Stimulated activated CD4-positive, alpha-beta T cell treated with anti-CD3 and anti-CD28 coated beads, Interleukin-1b, Interleukin-23, amount 100 ng/mL, for 4 hours (primary cell): ENCODE measurements around the gene LIPC.

ENCODE experiments used
- DNase-seq, 2 donors: peaks; one replicate each; pipeline ENCODE4 v3.0.0-alpha.2; 2020; ENCODE audit warnings: low read depth in 2 of 2

LIPC gene

DNA sequence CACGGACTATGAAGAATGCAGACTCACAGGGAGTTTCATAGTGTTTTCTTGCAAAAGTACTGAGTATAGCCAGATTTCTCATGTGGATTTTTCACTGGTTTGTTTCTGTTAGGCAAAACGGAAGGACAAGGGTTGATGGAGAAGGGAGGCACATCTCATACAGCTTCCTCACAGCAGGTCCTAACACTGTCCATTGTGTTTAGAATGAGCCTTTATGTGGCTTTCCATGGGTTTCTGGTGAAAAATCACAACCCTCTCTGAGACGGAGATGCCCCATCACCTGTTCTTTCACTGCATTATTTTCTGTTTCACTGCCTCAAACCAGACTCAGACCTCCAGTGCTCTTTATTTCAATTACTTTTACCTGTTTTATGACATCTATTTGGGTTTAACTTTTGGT is 25.0 kb upstream of the LIPC start:
- no peak for DNase-seq

DNA sequence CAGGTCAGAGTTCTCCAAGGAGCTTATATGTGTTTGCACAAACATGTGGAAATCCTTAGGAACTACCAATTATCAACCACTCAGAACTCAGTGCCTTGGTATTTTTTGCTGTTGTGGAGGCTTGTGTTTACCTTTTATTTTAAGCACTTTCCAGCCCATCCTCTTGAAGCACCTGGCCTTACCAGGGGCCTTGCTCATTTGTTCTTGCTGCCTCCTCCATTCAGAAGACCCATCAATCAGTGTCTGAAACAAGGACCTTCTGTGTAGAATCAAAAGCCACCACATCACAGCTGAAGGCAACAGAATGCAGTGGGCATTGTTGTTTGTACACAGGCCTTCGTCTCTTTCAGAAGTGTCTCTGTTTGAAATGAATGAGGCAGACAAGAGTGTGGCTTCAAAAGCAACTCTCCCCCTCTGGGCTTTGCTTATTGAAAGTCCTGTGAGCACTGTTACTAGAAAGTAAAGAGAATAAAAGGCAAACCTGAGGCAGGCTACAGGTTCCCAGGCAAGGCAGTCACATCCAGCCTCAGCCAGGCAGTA is 24.5 kb upstream of the LIPC start:
- no peak for DNase-seq

DNA sequence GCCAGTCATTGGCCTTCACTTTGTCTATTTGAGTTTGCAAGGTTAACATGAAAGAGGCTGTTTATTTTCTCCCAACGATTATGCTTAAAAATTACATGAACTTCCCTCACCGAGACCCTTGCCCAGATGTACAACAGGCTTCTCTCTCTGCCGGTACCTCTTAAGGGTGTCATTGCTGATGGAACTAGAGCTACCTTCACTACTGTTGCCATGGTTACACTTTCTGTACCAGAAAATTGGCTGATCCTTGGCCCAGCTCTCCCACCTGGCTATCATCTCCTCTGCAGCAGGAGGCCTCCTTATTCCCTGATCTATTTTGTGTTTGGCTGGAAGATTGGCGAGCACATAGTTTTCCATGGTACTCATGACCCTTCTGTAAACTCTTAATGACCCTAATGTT is 24.0 kb upstream of the LIPC start:
- no peak for DNase-seq

DNA sequence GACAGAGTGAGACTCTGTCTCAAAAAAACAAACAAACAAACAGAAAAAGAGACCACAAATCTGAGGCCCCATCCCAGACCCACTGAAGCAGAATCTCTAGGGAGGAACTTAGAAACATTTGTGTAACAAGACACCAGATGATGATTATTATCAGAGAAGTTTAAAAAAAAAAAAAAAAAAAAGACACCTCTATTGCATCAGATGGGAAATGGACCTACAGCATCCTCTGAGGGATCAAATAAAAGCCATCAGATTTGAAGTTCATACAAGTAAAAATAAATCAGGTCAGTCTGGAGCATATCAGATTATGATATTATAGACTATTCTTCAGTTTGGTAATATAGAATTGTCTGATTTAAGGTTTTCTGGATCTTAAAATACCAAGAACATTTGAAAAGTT is 21.9 kb upstream of the LIPC start:
- no peak for DNase-seq

DNA sequence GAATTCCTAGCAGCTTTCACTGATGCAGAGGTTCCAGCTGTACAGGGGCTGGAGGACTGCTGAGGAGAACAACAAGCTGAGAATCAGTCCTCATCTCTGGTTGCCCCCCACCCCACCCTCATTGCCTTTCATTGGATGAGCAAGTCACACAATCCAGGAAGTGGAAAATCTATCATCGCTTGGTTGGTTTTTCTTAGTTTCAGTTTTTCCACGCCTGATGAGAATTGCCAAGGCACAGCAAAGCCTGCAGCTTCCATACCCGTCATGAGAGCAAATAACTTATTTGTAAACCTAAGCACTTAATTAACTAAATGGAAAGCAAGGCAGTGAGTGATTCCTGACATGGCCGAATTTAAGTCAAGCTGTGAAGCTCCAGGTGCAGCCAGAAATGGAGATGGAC is 21.4 kb upstream of the LIPC start:
- peak in 1 of 2 donors; percentile 15 for DNase-seq

DNA sequence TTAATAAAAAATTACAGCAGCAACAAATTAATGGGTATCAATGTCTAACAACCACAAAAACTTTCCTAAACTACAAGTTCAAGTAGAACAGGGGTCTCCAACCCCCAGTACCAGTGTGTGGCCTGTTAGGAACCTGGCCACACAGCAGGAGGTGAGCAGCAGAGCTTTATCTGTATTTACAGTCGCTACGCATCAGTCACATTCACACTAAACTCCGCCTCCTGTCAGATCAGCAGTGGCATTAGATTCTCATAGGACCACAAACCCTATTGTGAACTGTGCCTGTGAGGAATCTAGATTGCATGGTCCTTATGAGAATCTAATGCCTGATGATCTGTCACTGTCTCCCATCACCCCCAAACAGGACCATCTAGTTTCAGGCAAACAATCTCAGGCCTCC is 18.5 kb upstream of the LIPC start:
- no peak for DNase-seq

DNA sequence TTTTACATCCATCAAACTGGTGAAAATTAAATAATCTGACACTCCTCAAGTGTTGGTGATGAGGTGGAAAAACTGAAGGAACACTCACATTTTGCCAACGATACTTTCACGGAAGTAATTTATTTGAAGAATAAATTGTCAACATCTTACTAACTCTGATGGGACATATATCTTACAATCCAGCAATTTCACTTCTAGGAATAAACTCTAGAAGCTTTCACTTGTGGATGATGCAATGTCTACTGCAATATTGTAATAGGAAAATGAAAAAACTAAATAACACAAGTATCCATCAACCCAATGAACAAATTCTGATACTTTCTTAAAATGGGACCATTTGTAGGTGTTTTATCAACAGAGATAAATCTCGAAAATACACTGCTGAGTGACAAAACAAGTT is 16.2 kb upstream of the LIPC start:
- no peak for DNase-seq

DNA sequence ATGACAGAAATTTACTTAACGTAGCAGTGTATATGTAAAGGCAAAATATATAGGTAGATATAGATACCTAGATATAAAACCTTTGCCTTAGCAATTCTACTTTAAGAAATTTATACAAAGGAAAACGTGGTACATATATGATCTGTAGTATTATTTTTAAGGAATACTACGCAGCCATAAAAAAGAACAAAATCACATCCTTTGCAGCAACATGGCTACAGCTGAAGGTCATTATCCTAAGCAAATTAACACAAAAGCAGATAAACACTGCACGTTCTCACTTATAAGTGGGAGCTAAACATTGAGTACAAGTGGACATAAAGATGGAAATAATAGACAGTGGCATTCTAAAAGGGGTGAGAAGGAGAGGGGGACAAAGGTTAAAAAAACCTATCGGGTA is 14.8 kb upstream of the LIPC start:
- DNase-seq: no peak

DNA sequence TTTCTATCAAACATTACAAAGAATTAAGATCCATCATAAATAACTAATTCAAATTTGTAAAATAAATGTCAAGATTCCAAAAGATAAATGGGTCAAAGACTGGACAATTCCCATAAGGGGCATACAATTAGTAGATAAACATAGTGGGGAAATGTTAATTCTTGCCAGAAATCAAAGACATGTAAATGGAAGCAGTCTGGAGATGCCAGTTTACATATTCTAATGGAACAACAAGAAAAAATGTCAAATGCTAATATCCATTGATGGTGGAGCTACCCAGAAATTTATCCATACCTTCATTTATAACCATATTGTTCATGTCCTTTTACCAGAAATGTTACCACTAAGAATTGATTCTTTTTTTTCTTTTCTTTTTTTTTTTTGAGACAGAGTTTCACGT is 13.7 kb upstream of the LIPC start:
- DNase-seq: no peak

DNA sequence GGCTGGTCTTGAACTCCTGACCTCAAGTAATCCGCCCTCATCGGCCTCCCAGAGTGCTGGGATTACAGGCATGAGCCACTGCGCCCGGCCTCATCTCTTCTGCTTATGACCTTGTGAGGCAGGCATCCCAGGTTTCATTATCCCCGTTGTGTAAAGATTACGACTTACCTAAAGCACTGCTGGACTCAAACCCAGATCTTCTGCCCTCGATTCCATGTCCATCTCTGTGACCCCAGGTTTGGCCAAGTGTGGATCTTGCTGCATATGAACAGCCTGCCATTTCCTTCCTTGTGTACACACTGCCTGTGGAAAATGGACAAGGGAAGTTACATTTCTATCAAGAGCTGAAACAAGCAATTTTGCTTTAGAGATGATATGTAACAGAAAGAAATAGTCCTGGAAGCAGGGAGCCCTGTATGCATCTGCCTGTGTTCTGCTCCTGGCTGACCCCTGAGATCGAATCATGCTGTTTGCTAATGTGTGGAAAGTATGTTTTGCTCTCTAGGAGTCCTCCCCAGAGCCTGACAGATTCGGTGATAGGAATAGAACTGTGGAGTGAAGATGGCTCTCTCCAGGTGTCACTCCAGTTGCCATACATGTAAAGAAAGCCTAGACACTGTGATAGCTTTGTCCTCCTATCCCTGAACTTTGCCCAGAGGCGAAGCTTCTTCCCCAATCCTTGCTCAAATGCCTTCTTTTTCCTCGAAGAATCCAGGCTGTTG is 11.8 kb upstream of the LIPC start:
- DNase-seq: no peak

DNA sequence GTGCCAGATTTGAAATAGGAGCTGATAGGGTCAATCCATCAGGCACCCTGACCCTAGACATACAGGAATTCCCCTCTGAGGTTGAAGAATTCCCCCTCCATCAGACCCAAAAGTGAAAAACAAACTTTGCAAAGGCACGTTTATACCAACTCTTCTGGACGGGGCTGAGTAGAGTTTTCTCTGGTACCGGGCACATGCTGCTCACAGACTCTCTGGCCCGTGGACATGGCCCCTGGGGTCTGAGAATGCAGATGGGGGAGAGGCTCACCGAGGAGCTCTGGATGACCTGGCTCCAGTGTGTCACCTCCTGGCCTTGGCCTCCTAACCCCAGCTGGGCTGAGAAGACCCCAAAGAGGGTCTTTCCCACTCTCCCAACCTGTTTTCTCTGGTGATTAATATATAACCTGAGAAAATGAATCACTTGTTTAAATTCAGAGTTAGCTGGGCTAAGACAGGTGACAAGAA is 11.2 kb upstream of the LIPC start:
- DNase-seq: no peak

DNA sequence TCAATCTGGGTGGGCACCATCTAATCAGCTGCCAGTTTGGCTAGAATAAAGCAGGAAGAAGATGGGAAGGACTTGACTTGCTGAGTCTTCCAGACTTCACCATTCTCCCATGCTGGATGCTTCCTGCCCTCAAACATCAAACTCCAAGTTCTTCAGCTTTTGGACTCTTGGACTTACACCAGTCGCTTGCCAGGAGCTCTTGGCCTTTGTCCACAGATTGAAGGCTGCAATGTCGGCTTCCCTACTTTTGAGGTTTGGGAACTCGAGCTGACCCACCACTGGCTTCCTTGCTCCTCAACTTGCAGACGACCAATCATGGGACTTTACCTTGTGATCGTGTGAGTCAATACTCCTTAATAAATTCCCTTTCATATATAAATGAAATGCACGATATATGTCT is 8.6 kb upstream of the LIPC start:
- no peak for DNase-seq

DNA sequence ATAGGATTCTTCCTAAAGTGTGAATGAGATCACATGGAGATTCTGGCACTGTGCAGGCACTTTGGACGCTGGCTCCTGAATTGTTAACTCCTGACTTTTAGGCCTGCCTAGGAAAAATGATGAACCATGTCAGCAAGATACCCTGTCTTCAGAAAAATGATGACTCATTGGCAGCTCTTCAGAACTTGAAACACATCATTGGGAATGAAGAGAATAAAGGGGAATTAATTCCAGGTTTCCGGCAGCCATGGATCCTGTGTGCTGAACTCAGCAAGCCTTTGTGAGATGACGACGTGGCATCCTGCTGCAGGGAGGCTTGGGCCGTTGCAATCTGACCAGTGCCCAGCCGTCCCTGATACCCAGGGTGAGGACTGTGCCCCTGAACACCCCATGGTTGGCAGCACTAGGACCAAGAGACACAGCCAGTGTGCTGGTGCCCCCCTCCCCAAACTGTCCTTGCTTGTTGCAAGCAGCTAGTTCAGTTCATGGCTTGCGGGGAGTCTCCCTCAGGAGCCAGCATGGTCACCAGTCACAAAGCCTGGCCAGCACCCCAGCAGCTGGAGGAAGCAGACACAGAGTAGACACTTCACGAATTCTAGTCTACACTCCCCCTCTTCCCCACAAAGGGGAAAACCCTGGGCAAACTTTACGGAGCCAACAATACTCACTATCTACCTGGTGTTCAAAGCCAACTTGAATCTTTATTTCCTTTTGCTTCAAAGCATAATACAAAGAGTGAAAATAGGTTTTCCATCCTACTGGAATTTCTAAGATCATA is 7.8 kb upstream of the LIPC start:
- no peak for DNase-seq

DNA sequence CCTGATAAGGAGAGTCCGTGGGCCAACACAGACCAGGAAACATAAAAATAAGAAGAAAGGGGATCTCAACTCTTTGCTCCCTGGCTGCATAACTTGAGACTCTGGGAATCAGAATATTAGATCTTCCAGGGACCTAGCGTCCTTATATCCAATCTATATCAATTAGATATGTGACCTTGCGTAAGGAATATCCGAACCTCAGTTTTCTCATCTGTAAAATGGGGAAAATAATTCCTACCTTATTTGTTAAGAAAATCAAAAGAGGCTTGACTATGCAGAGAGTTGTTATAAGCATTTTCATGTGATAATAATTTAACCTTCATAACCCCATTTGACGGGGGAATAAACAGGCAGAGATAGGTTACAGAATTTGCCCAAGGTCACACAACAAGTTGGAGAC is 7.1 kb upstream of the LIPC start:
- no peak for DNase-seq

DNA sequence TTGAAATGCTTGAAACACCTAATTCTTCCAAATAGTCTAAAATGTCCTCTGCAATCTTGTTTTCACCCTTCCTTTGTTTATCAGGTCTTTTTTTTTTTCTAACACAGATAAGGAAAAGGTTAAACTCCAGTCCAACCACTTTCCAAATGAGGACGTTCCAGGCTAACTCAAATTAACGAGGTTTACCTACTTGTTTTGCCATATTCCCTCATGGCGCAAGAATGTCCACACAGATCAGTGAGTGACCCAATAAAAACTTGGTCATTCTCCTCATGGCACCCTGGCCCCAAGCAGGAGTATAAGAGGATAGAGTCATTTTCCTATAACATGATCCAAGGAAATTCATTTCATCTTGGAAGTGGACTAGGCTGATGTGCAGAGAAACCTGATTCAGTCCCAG is 6.6 kb upstream of the LIPC start:
- DNase-seq: no peak

DNA sequence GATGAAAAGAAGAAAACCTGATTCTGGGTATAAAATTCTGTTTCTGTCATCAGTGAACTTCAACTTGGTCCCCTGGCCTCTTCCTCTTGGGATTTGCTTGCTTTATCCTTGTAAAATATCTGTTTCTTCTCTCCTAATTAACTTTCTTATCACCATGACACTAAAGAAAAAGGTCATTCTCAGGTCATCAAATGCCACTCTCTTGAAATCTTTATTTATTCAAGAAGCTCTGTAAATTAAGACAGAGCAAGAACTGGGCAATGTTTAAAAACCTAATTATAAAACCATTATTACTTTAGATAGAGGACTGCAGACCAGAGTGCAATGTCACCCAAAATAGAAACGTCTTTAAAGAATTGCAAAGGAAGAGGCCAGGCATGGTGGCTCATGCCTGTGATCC is 6.0 kb upstream of the LIPC start:
- DNase-seq: no peak

DNA sequence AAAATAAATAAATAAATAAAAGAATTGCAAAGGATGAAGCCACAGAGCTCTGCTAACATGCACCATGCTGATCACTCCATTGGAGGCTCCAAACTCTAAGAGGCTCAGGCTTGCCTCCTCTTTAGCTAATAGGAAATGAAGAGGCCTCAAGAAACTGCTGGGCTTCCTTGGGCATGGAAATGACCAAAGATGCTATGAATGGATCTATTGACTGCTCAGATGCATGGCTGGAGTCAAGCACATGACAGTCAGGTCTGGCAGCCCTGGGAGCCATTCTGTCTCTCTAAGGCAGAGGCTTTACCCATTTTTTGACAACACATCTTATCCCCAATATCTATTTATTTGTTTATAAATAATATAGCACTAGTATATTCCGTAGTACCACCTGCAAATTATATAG is 5.3 kb upstream of the LIPC start:
- no peak for DNase-seq

DNA sequence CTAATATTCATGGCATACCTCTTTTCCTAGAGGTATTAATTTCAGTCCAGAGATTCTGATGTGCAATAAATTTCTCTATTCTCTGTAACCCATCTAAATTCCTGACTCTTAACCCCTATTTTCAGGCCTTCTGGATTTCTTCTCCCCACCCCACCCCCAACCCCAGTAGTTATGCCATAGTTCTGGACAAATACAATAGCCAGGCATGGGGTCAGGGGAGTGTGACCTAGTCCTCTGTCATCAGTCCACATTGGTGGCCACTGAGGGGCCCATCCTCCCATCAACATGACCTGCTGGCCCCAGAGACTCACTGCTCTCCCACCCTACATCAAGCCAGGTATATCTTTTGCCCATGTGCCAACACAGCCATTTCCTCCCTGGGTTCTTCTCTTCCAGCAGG is 3.8 kb upstream of the LIPC start:
- DNase-seq: no peak

DNA sequence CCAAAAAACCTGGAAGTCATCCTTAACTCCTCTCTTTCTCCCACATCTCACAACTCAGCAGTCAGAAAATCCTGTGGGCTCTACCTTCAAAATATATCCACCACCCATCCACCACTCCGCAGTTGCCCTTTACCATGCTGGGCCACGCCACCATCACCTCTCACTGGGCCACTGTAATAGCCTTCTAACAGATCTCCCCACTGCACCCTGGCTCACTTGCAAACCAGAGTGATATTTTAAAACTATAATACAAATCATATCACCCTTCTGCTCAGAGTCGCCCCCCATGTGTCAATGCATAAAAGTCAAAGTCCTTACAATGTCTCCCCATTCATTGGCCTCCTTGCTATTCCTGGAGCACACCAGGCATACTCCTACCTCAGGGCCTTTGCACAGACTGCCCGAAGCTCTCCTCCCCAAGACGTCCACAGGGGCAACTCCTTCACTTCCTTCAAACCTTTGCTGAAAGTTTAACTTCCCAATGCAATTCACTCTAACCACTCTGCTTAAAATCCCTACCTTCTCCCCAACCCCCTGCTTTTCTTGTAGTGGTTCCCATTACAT is 1.5 kb upstream of the LIPC start:
- DNase-seq: no peak

DNA sequence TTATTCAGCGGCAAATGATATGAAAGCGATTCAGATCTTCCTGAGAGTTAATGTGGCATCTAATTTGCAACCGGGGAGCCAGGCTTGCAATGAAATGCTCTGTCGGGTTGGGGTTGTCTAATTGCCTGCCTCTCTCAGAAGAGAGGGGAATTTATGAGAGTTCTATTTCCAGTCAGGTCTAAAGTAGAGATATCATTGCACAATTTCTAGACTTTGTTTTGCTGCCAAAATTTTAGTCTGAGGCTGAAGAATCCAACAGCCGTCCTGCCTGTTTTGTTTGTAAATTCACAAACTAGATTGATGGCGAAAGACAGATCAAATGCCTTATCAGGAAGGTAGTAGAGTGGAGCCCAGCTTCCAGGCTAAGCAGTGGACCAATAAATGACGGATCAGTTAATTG is 610 bp downstream of the LIPC start:
- no peak for DNase-seq

DNA sequence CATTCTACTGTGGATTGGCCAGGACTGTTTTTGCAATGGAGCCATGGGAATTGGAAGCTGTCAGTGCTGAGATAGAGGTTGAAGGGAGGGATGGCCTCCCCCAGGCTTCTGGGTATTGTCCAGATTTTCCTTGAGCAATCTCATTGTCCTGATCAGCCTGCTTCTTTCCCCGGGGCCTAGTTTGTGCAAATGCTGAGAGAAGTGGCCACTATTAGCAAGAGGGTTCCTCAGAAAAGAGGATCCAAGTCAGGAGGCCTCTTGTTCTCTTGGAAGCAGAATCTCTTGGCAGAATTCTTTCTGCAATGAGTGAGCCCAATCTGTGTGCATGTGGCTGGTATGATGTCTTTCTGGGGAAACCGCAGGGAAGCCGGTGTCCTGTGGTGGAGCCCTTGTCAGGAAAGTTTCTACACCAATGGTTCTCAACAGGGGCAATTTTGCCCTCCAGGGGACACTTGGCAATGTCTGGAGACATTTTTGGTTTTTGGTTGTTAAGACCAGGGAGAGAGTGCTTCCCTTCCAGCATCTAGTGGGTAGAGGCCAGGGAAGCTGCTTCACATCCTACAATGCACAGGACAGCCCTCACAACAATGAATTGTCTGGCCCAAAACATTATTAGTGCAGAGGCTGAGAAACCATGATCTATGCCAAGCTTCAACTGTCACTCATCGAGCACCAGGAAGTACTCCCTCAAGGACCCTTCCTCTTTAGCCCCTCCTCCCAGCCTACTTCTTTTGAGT is 2.0 kb downstream of the LIPC start:
- no peak for DNase-seq

DNA sequence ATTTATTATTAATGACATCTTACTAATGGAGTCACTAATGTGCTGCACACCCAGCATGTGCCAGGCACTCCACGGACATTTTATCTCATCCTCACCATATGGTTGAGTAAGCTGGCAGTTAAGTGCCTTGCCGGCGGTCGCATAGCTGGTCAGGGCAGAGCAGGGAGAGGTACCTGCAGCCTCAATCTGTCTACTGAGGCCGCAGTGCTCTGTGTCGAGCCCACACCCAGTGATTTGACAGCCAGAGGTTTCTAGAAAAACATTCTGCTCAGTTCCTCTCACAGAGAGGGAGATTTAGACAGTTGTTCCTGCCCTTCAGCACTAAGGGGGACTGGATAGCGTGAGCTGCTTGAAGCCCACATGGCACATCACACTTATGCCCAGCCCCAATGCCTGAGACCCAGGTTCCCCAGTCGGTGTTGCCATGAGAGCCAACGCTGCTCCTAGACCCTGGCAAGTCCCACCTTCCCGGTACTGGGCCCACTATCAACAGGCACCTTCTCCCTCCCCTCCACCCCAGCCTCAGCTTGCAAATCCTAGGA is 2.6 kb downstream of the LIPC start:
- no peak for DNase-seq
